Stomach (tissue), 4 donors: ENCODE data around the gene PLEKHA4.
"Not testable (repeated sequence)": the region's sequence is repeated elsewhere in the genome, so short reads cannot be mapped to it uniquely, and the experiment has no call there.

Experiments used
- CTCF ChIP-seq, 7 experiments: fragments of 450-650 bp in 4 of 7; fragments of 200-600 bp in 3 of 7; sonication (generic) in 3 of 7; IDR thresholded peaks; one replicate each; pipeline ENCODE4 v1.5.1; 2016 to 2019; ENCODE audit warnings: antibody characterized with exemption in 7 of 7, control low read depth in 2 of 7, mild to moderate bottlenecking in 1 of 7
- EP300 ChIP-seq: sonication (generic); formaldehyde crosslinking; IDR thresholded peaks from one replicate; pipeline ENCODE4 v1.6.1; 2017; ENCODE audit warnings: antibody characterized with exemption
- POLR2A ChIP-seq, 4 donors: fragments of 450-650 bp; IDR thresholded peaks; one replicate each; pipeline ENCODE4 v1.6.1; 2016; ENCODE audit warnings: antibody characterized with exemption in 4 of 4, control low read depth in 2 of 4, mild to moderate bottlenecking in 1 of 4, moderate library complexity in 1 of 4
- POLR2AphosphoS5 ChIP-seq, 3 donors: sonication (generic); formaldehyde crosslinking; IDR thresholded peaks; one replicate each; pipeline ENCODE4 v1.6.1; 2016; ENCODE audit warnings: antibody characterized with exemption in 3 of 3

GRCh38 chr19:48871471-48872181, 3.2 kb upstream of the PLEKHA4 start:
- TF ChIP-seq CTCF (IDR thresholded peaks at IDR 0.05); POLR2A (IDR thresholded peaks at IDR 0.05); POLR2AphosphoS5 (IDR thresholded peaks at IDR 0.05); EP300: not testable (repeated sequence)
